Measurements from ENCODE around the gene GATAD2A.

Gene GATAD2A

GRCh38 chr19:19541616-19542015 lies 136.1 kb downstream of the GATAD2A start:
- DNase-seq = no peak

GRCh38 chr19:19542507-19542906 lies 137.0 kb downstream of the GATAD2A start:
- no peak for DNase-seq

DNA sequence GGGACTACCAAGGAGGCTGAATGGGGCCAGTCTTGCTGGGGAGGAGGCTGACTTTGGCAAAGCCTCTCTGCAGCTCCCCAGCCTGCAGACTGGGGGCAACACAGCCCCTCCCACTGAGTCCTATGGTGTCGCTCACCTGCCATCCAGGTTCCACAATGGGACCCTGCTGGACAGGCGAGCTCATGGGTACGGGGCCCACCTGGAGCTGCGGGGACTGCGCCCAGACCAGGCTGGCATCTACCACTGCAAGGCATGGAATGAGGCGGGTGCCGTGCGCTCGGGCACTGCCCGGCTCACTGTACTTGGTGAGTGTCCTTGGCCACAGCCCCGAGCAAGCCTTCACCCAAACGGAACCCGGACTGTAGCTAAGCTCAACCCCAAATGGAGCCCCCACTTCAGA lies 137.6 kb downstream of the GATAD2A start:
- no peak for DNase-seq

GRCh38 chr19:19543640-19544039 lies 138.2 kb downstream of the GATAD2A start:
- DNase-seq = no peak

DNA sequence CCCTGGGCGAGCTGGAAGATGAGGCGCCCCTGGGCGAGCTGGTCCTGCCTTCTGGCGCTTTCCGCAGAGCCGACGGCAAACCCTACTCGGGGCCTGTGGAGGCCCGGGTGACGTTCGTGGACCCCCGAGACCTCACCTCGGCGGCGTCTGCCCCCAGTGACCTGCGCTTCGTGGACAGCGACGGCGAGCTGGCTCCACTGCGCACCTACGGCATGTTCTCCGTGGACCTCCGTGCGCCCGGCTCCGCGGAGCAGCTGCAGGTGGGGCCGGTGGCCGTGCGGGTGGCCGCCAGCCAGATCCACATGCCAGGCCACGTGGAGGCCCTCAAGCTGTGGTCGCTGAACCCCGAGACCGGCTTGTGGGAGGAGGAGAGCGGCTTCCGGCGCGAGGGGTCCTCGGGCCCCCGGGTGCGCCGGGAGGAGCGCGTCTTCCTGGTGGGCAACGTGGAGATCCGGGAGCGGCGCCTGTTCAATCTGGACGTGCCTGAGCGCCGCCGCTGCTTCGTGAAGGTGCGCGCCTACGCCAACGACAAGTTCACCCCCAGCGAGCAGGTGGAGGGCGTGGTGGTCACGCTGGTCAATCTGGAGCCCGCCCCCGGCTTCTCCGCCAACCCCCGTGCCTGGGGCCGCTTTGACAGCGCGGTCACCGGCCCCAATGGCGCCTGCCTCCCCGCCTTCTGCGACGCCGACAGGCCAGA lies 138.9 kb downstream of the GATAD2A start:
- DNase-seq = no peak

GRCh38 chr19:19544954-19545591 lies 139.6 kb downstream of the GATAD2A start:
- DNase-seq = no peak

- DNase-seq = no peak
Measured at GRCh38 chr19:19545707-19546106, 140.2 kb downstream of the GATAD2A start.

- DNase-seq = peak in 1 of 56 donors; percentile 36
Measured at GRCh38 chr19:19546751-19547162, 141.3 kb downstream of the GATAD2A start.

GRCh38 chr19:19547674-19548336 lies 142.3 kb downstream of the GATAD2A start:
- DNase-seq = no peak

DNA sequence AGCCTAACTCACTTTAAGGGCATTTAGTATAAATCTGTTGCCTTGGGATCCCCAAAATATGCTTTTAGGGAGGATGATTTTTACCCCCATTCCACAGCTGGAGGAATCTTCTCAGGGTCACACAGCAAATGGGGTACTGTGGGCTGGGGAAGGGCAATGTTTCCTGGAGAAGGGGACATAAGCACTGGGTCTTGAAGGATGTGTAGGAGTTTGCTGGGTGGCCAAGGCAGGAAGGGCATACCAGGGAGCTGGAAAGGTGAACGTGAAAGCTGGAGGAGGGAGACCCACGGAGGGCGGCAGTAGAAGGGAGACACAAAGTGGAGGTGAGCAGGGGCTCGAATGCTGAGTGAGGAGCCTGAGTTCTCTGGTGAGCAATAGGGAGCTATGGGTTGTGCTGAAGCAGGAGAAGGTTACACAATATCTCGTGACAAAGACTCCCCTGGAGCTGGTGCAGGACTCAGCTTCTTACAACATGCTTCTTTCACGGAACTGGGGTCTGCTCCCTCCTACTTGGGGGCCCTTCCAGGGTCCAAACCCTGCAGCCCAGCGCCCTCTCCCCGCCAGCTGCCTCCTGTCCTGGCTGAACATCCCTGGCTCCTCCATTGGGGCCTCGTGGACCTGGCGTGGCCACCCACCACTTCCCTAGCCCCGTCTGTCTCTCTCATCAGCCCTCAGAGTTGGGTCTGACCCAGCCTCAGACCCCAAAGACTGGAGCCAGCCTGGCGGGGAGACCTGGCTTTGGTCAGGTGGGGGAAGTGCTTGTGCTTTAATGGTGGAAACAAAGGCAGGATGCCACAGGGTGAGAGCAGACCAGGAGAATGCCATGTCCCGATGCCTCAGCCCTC lies 143.7 kb downstream of the GATAD2A start:
- no peak for DNase-seq

DNA sequence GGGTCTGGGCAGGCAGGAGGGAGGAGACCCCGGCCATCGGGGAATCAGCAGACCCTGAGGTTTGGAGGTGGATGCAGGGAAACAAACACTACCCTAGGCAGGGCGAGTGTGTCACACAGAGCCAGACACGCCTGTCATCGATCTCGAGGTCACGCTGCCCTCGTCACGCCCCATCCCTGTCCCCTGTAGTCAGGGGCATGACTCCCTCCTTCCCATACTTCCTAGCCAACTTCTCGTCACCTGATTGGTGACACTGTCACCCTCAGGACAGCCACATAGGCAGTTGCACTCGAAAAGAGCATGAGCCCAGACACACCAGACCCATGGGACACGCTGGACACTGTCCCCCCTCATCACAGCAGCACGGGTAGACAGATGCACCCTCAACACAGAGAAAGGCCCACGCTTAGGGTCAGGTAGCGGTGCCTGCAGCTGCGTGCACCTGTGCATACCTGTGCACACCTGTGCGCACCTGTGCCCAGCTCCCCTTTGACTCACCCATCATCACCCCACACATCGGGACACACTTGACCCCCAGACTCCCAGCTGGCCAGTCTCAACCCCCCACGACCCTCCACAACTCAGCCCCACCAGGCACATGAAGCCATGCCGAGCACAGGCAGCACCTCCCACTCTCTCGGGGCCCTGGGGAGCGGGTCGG lies 144.5 kb downstream of the GATAD2A start:
- DNase-seq = no peak

GRCh38 chr19:19550485-19550929 lies 145.0 kb downstream of the GATAD2A start:
- no peak for DNase-seq

DNA sequence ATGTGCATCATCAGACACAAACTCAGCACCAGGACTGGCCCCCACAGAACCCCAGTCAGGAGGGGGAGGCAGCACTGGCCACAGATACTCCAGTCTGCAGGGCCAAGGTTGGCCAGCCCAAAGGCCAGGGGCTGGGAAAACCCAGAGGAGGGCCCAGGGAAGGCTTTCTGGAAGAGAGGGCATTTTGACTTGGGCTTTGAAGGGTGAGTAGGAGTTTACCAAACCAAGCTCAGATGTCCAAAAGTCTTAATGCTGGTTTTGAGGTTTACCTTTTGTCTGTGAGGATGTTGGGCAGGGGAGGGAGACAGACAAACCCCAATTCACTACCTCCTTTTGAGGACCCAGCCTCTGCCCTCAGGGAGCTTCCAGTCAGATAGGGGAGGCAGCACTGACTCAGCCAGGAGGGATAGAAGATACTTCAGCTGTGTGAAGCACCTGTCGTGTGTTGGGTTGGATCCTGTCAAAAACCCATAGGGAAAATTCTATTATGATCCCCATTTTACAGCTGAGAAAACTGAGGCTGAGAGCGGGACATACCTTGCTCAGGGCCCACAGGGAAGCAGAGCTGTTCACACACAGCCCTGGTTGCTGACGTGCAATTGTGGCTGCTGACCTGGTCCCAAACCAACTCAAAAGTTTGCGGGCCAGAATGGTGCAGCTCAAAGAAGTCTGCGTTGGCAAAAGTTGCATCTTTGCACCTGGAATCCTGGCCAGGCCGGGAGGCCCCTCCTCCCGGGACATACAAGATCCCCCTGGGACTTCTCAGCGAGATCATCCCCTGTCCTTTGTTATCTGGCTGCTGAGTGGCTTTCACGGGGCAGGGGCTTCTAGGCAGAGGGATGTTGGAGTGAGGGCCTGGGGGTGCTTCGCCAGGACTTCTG lies 145.7 kb downstream of the GATAD2A start:
- DNase-seq = no peak

GRCh38 chr19:19551853-19552192 lies 146.3 kb downstream of the GATAD2A start:
- no peak for DNase-seq

GRCh38 chr19:19552798-19553197 lies 147.3 kb downstream of the GATAD2A start:
- no peak for DNase-seq

- DNase-seq = no peak
Measured at GRCh38 chr19:19553670-19554069, 148.2 kb downstream of the GATAD2A start.

DNA sequence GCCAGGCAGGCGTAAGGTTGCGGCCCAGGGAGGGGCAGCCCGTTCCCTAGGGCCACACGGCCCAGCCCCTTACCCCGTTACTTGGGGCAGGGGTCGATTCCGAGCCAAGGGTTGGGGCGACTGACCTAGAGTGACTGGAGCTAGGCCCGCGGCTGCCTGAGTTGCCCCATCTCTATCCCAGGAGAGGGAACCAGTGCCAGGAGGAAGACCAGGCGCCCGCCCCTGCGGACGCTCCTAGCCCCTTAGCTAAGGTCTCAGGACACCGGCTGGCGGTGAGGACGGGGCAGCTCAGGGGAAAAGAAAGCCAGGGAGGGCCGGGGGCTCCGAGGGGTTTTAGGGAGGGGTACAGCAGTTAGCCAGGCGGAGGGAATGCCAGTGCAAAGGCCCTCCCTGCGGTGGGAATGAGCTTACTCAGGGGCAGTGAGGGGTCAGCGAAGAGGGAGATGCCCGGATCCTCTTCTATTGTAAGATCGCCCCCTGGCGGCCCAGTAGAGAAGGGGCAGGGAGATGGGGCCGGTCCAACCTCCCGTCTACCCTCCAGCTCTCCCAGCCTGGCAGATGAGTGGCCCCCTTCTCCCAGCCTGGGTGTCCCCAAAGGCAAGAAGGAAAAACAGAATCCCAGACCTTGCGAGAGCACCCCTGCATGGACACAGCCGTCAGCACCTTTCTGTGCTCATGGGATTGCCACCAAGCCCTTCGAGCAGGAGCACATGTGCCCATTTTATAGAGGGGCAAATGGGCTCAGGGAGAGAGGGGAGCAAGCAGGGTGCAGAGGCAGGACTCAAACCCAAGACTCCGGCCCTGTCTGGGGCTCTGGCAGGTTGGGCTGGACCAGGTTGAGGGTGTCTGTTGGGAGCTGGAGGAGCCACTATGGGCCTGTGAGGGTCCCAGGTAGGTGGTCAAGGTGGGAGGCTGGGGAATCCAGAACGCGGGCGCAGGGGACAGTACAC lies 148.9 kb downstream of the GATAD2A start:
- DNase-seq = peak in 3 of 56 donors; percentile 4 to 36 (median 16)

GRCh38 chr19:19558055-19558454 lies 152.6 kb downstream of the GATAD2A start:
- DNase-seq = no peak

Measured in amygdala (tissue), 56 donors.